ENCODE results near the gene USP38.

Gene USP38

DNA sequence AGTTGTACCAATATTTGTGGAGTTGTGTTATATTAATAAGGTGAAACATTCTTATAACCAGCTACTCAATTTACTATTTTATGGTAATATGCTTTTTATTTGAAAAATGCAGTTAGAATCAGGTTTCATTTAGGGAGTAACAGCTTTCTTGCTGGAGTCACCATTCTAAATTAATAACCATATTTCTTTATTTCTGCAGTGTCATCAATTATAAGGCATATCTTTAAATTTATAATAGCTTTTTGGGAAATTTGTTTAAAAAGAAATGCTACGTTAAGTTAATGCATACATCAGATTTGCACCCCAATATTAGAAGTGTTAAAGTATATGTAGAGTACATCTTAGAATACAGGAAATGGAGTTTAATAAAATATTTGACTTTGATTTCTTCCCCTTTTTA, 18.9 kb downstream of the USP38 start:
- H3F3A ChIP-seq (ENCODE audit: insufficient read depth) = no peaks in the 10 kb centered on the region
- no peak overlapping the region for H3K4me3 ChIP-seq (ENCODE audit: insufficient read depth, low read length, poor library complexity, severe bottlenecking)
- H3K27ac ChIP-seq (ENCODE audit: low read depth, low read length) = no peak overlapping the region
- no peaks in the 10 kb centered on the region for H3K9me2 ChIP-seq (replicated peaks; ENCODE audit: insufficient read depth, low read length)
- no peaks in the 10 kb centered on the region for H3K27me3 ChIP-seq (ENCODE audit: low read length)
- no peak for TF ChIP-seq EZH2phosphoT487 (conservative IDR thresholded peaks at IDR 0.05; ENCODE audit: low read length)
- TF ChIP-seq, protein P1, sequence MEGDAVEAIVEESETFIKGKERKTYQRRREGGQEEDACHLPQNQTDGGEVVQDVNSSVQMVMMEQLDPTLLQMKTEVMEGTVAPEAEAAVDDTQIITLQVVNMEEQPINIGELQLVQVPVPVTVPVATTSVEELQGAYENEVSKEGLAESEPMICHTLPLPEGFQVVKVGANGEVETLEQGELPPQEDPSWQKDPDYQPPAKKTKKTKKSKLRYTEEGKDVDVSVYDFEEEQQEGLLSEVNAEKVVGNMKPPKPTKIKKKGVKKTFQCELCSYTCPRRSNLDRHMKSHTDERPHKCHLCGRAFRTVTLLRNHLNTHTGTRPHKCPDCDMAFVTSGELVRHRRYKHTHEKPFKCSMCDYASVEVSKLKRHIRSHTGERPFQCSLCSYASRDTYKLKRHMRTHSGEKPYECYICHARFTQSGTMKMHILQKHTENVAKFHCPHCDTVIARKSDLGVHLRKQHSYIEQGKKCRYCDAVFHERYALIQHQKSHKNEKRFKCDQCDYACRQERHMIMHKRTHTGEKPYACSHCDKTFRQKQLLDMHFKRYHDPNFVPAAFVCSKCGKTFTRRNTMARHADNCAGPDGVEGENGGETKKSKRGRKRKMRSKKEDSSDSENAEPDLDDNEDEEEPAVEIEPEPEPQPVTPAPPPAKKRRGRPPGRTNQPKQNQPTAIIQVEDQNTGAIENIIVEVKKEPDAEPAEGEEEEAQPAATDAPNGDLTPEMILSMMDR (IDR thresholded peaks at IDR 0.05; ENCODE audit: insufficient read depth, low read length, poor library complexity, severe bottlenecking) = no peak
- no peak overlapping the region for H2AFZ ChIP-seq (ENCODE audit: low read depth, low read length, severe bottlenecking)
- no peaks in the 10 kb centered on the region for H3K9me3 ChIP-seq (ENCODE audit: insufficient read depth, low read length)
- 0 out of 2 replicates have a peak, but pooled peaks cover 3% of the 10 kb centered on the region for H3K36me3 ChIP-seq (ENCODE audit: low read length)
- H3K9ac ChIP-seq (ENCODE audit: low read length) = no peak overlapping the region
- H4K20me1 ChIP-seq (ENCODE audit: low read depth, low read length) = no peaks in the 10 kb centered on the region
- H3K79me2 ChIP-seq (ENCODE audit: insufficient read depth, low read length) = no peaks in the 10 kb centered on the region
- H3K4me2 ChIP-seq (ENCODE audit: low read depth, low read length, poor library complexity, severe bottlenecking) = no peak overlapping the region

DNA sequence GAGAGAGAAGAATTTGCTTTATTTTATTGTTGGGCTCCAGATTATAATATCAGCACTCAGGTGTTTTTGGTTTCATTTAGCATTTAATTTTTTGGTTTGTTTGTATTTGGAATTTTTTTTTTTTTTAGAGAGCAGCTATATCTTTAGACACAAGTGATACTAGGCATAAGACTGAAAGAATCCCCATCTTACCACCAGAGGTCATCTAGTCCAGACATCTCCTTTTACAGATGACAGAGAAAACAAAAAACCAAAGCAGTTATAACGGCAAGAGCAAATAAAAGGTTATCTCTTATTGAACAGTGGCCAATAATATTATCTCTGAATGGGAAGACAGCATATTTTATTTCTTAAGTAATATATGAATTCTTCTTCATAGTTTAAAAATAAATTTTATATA, 22.8 kb downstream of the USP38 start:
- H2AFZ ChIP-seq (ENCODE audit: low read depth, low read length, severe bottlenecking) = no peak overlapping the region
- no peak overlapping the region for H3K27ac ChIP-seq (ENCODE audit: low read depth, low read length)
- H3K36me3 ChIP-seq (ENCODE audit: low read length) = peaks cover 3% of the 10 kb centered on the region; the same call in 1 of the 2 replicates
- no peak overlapping the region for H3K9ac ChIP-seq (ENCODE audit: low read length)
- H3K9me2 ChIP-seq (replicated peaks; ENCODE audit: insufficient read depth, low read length) = no peaks in the 10 kb centered on the region
- no peak overlapping the region for H3K4me3 ChIP-seq (ENCODE audit: insufficient read depth, low read length, poor library complexity, severe bottlenecking)
- TF ChIP-seq EZH2phosphoT487 (conservative IDR thresholded peaks at IDR 0.05; ENCODE audit: low read length) = no peak
- TF ChIP-seq, protein P1 (IDR thresholded peaks at IDR 0.05; ENCODE audit: insufficient read depth, low read length, poor library complexity, severe bottlenecking) = no peak
- no peaks in the 10 kb centered on the region for H3F3A ChIP-seq (ENCODE audit: insufficient read depth)
- H3K27me3 ChIP-seq (ENCODE audit: low read length) = no peaks in the 10 kb centered on the region
- H3K79me2 ChIP-seq (ENCODE audit: insufficient read depth, low read length) = no peaks in the 10 kb centered on the region
- no peaks in the 10 kb centered on the region for H3K9me3 ChIP-seq (ENCODE audit: insufficient read depth, low read length)
- H3K4me2 ChIP-seq (ENCODE audit: low read depth, low read length, poor library complexity, severe bottlenecking) = no peak overlapping the region
- H4K20me1 ChIP-seq (ENCODE audit: low read depth, low read length) = no peaks in the 10 kb centered on the region

DNA sequence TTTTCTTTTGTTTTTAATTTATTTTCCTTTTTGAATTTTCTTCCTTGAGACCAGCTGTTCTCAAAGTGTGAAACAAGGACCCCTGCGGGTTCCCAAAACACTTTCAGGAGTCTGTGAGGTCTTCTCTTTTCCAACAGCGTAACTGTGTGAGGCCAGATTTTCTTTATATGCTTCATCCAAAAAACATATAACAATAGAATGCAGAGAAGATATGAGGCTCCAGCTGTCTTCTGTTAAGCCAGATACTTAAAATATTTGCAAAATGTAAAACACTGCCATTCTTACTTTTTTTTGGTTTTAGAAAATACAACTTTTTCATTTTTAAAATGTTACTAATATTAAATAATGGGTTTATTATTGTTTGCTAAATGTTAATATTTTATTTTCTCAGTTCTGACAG, 27.8 kb downstream of the USP38 start:
- no peak for TF ChIP-seq EZH2phosphoT487 (conservative IDR thresholded peaks at IDR 0.05; ENCODE audit: low read length)
- TF ChIP-seq, protein P1 (IDR thresholded peaks at IDR 0.05; ENCODE audit: insufficient read depth, low read length, poor library complexity, severe bottlenecking) = no peak
- Histone ChIP-seq H3K36me3 (ENCODE audit: low read length) (peaks cover 3% of the 10 kb centered on the region; the same call in 1 of the 2 replicates), H3F3A (ENCODE audit: insufficient read depth) (no peaks in the 10 kb centered on the region)

More for the DNA sequence above, 27.8 kb downstream of the USP38 start:
- Histone ChIP-seq H2AFZ (ENCODE audit: low read depth, low read length, severe bottlenecking) (no peak overlapping the region), H3K9me2 (replicated peaks; ENCODE audit: insufficient read depth, low read length) (no peaks in the 10 kb centered on the region), H3K9ac (ENCODE audit: low read length) (no peak overlapping the region), H3K4me3 (ENCODE audit: insufficient read depth, low read length, poor library complexity, severe bottlenecking) (no peak overlapping the region), H3K4me2 (ENCODE audit: low read depth, low read length, poor library complexity, severe bottlenecking) (no peak overlapping the region), H3K79me2 (ENCODE audit: insufficient read depth, low read length) (no peaks in the 10 kb centered on the region), H3K9me3 (ENCODE audit: insufficient read depth, low read length) (no peaks in the 10 kb centered on the region), H3K27me3 (ENCODE audit: low read length) (no peaks in the 10 kb centered on the region), H3K27ac (ENCODE audit: low read depth, low read length) (no peak overlapping the region), H4K20me1 (ENCODE audit: low read depth, low read length) (no peaks in the 10 kb centered on the region)
